OCI-LY1 (cell line): ENCODE measurements around the gene HMG20B.
"Not testable (repeated sequence)": the region's sequence is repeated elsewhere in the genome, so short reads cannot be mapped to it uniquely, and the experiment has no call there.

ENCODE experiments used
- H2AFZ ChIP-seq: fragments of 200-600 bp; sonication (generic), shearing (Covaris generic); 2 replicates; pipeline ENCODE4 v1.6.0; 2014; ENCODE audit warnings: antibody characterized with exemption, mild to moderate bottlenecking, low read length
- H3F3A ChIP-seq: fragments of 200-600 bp; sonication (generic), shearing (Covaris generic); 2 replicates; pipeline ENCODE4 v1.6.0; 2014; ENCODE audit warnings: mild to moderate bottlenecking, antibody characterized with exemption, low read length, moderate library complexity; ENCODE audit not compliant: insufficient read depth
- H3K27ac ChIP-seq: fragments of 200-600 bp; sonication (generic); 2 replicates; pipeline ENCODE4 v1.5.1; 2014; ENCODE audit warnings: low read length, mixed run types, mild to moderate bottlenecking, low read depth; ENCODE audit not compliant: poor library complexity, severe bottlenecking
- H3K27me3 ChIP-seq: fragments of 200-600 bp; sonication (generic); 2 replicates; pipeline ENCODE4 v1.6.0; 2014; ENCODE audit warnings: antibody characterized with exemption, mild to moderate bottlenecking, low read length, moderate library complexity; ENCODE audit not compliant: insufficient read depth
- H3K36me3 ChIP-seq: fragments of 200-600 bp; sonication (generic); 2 replicates; pipeline ENCODE4 v1.6.1; 2014; ENCODE audit warnings: mild to moderate bottlenecking, antibody characterized with exemption, low read length, moderate library complexity, mixed read lengths; ENCODE audit not compliant: insufficient read depth
- H3K4me1 ChIP-seq: fragments of 200-600 bp; sonication (generic); 2 replicates; pipeline ENCODE4 v1.5.1; 2014; ENCODE audit warnings: mild to moderate bottlenecking, low read length, moderate library complexity; ENCODE audit not compliant: insufficient read depth, severe bottlenecking
- H3K4me2 ChIP-seq: fragments of 200-600 bp; sonication (generic), shearing (Covaris generic); 2 replicates; pipeline ENCODE4 v1.6.1; 2014; ENCODE audit warnings: low read length
- H3K4me3 ChIP-seq: fragments of 200-600 bp; sonication (generic); 2 replicates; pipeline ENCODE4 v1.5.1; 2014; ENCODE audit warnings: low read length, low read depth, mild to moderate bottlenecking, mixed read lengths; ENCODE audit not compliant: poor library complexity, severe bottlenecking
- H3K79me2 ChIP-seq: fragments of 200-600 bp; shearing (Covaris generic); 2 replicates; pipeline ENCODE4 v1.6.1; 2016; ENCODE audit warnings: mixed run types, low read length, mixed read lengths; ENCODE audit not compliant: insufficient read depth
- H3K9ac ChIP-seq: fragments of 200-600 bp; sonication (generic), shearing (Covaris generic); 2 replicates; pipeline ENCODE4 v1.6.1; 2014; ENCODE audit warnings: mild to moderate bottlenecking, low read length, mixed read lengths
- H3K9me2 ChIP-seq: fragments of 200-600 bp; sonication (generic), shearing (Covaris generic); 2 replicates; pipeline ENCODE4 v1.6.1; 2014; ENCODE audit warnings: low read depth, mild to moderate bottlenecking, low read length, mixed read lengths
- H3K9me3 ChIP-seq: fragments of 200-600 bp; shearing (Covaris generic); 2 replicates; pipeline ENCODE4 v1.6.1; 2014; ENCODE audit warnings: low read length, mixed read lengths
- H4K20me1 ChIP-seq: fragments of 200-600 bp; sonication (generic), shearing (Covaris generic); 2 replicates; pipeline ENCODE4 v1.6.0; 2016; ENCODE audit warnings: mild to moderate bottlenecking, low read length; ENCODE audit not compliant: insufficient read depth
- EZH2 ChIP-seq: fragments of 200-600 bp; sonication (generic), shearing (Covaris generic); IDR thresholded peaks from 2 replicates; pipeline ENCODE4 v1.8.0; 2017; ENCODE audit warnings: borderline replicate concordance, mixed run types, mild to moderate bottlenecking, antibody characterized with exemption, low read length, moderate library complexity, mixed read lengths
- TF ChIP-seq, protein P1 (sequence below): fragments of 200-600 bp; sonication (generic), shearing (Covaris generic); IDR thresholded peaks from 2 replicates; pipeline ENCODE4 v1.5.1; 2017; ENCODE audit warnings: mild to moderate bottlenecking, antibody characterized with exemption, low read length, moderate library complexity, mixed read lengths

The HMG20B gene

DNA sequence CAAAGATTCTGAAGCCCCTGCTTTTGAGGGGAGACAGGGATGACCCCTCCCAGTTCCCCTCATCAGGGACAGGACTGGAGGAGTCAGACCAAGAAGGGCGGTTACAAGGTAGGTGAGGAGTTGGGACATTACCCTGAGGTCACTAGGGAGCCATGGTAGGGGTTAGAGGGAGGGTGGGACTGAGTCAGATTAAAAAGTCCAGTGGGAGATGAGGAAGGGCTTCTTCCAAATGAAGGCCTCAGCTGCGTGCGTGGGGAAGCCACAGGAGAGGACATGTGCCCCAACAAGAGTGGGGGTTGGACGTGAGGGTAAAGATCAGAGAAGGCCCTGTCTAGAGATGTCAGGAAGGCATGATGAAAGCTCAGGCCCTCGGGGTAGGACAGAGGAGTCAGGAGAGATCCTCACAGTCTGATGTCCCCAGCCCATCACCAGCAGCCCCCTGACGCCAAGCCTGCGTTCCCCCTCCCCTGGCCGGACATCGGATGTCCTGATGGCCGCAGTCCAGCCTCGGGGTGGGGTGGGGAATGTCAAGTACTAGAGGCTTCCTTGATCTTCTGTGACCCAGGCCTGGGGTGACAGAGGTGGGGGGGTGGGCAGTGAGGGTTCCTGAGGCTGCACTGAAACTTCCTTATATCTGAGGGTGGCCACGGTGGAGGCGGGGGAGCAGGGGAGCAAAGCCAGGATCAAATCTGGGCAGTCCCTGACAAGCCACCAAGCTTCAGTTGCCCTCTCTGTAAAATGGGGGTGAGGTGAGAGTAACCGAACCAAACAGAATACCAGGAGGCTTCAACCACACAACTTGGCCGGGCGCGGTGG, 8.8 kb upstream of the HMG20B start:
- Histone ChIP-seq H3K4me3 (no peak overlapping the region), H3F3A (no peaks in the 10 kb centered on the region), H3K27ac (no peak overlapping the region), H4K20me1 (no peaks in the 10 kb centered on the region), H2AFZ (no peak overlapping the region), H3K4me1 (no peaks in the 10 kb centered on the region), H3K4me2 (no peak overlapping the region), H3K9me2 (no peaks in the 10 kb centered on the region), H3K9me3 (no peaks in the 10 kb centered on the region), H3K27me3 (peaks cover 4% of the 10 kb centered on the region; the same call in 1 of the 2 replicates), H3K36me3 (no peaks in the 10 kb centered on the region), H3K9ac (no peak overlapping the region), H3K79me2 (no peaks in the 10 kb centered on the region)
- TF ChIP-seq, protein P1, sequence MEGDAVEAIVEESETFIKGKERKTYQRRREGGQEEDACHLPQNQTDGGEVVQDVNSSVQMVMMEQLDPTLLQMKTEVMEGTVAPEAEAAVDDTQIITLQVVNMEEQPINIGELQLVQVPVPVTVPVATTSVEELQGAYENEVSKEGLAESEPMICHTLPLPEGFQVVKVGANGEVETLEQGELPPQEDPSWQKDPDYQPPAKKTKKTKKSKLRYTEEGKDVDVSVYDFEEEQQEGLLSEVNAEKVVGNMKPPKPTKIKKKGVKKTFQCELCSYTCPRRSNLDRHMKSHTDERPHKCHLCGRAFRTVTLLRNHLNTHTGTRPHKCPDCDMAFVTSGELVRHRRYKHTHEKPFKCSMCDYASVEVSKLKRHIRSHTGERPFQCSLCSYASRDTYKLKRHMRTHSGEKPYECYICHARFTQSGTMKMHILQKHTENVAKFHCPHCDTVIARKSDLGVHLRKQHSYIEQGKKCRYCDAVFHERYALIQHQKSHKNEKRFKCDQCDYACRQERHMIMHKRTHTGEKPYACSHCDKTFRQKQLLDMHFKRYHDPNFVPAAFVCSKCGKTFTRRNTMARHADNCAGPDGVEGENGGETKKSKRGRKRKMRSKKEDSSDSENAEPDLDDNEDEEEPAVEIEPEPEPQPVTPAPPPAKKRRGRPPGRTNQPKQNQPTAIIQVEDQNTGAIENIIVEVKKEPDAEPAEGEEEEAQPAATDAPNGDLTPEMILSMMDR = no peak
- TF ChIP-seq EZH2 = no peak

DNA sequence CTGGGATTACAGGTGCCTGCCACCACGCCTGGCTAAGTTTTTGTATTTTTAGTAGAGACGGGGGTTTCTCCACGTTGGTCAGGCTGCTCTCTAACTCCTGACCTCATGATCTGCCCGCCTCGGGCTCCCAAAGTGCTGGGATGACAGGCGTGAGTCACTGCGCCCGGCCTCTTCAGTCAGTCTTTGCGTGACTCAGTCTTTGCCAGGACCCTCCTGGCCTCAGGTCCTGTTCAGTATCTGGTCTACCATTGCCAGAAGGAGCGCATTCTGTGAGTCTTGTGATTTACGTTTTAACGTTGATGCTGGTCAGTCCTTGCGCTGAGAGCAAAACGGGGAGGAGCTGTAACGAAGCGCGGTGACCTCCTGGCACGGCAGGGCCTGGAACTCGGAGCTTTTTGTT, 7.6 kb upstream of the HMG20B start:
- Histone ChIP-seq H3K9ac (no peak overlapping the region), H3K36me3 (no peaks in the 10 kb centered on the region), H3K4me2 (no peak overlapping the region), H3F3A (no peaks in the 10 kb centered on the region), H3K27me3 (peaks cover 6% of the 10 kb centered on the region; the same call in 1 of the 2 replicates), H4K20me1 (no peaks in the 10 kb centered on the region), H3K79me2 (no peaks in the 10 kb centered on the region), H3K9me3 (no peaks in the 10 kb centered on the region), H2AFZ (no peak overlapping the region), H3K4me3 (no peak overlapping the region), H3K9me2 (no peaks in the 10 kb centered on the region), H3K27ac (no peak overlapping the region), H3K4me1 (no peaks in the 10 kb centered on the region)
- no peak for TF ChIP-seq EZH2
- TF ChIP-seq, protein P1 = no peak

DNA sequence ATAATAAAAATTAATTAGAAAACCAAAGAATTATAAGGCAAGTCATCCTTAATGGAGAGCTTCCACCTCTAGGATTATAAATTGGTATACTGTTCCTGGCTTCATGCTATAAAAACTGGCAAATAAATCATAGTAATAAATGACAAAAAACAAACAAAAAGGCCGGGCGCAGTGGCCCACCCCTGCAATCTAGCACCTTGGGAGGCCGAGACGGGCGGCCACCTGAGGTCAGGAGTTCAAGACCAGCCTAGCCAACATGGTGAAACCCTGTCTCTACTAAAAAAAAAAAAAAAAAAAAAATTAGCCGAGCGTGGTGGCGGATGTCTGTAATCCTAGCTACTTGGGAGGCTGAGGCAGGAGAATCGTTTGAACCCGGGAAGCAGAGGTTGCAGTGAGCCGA, 2.7 kb upstream of the HMG20B start:
- H3K4me3 ChIP-seq, H3F3A ChIP-seq, H3K9ac ChIP-seq, H2AFZ ChIP-seq, H3K9me2 ChIP-seq, H3K27ac ChIP-seq, H3K27me3 ChIP-seq, H3K79me2 ChIP-seq, H3K4me2 ChIP-seq, H3K9me3 ChIP-seq, H4K20me1 ChIP-seq, H3K36me3 ChIP-seq, H3K4me1 ChIP-seq: not testable (repeated sequence)

DNA sequence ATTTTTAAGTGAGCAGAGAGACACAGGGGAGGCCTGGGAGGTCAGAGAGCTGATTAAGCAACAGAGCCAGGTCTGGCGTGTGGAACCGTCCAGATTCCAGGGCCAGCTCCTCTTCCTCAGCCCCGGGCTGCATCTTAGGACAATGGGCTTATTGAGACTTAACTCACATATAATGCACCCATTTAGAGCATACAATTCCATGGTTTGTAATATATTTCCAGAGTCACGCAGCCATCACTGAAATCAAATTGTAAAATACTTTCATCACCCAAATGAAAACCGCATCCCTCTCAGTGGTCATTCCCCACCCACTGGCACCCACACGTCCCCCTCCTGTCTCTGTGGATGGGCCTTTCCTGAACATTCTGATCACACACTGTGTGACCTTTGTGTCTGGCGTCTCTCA, 2.1 kb upstream of the HMG20B start:
- Histone ChIP-seq H3K27me3 (peaks cover 6% of the 10 kb centered on the region; the same call in 1 of the 2 replicates), H3K4me3 (no peak overlapping the region), H3K4me2 (no peak overlapping the region), H3F3A (0 out of 2 replicates have a peak, but pooled peaks cover 3% of the 10 kb centered on the region), H3K4me1 (peaks cover 8% of the 10 kb centered on the region), H3K9me3 (no peaks in the 10 kb centered on the region), H3K9ac (no peak overlapping the region), H3K36me3 (peaks cover 11% of the 10 kb centered on the region), H3K27ac (no peak overlapping the region), H4K20me1 (no peaks in the 10 kb centered on the region), H3K79me2 (no peaks in the 10 kb centered on the region), H3K9me2 (no peaks in the 10 kb centered on the region), H2AFZ (no peak overlapping the region)
- TF ChIP-seq, protein P1 = no peak
- no peak for TF ChIP-seq EZH2
